Omental fat pad (tissue), 4 donors: ENCODE results near the gene ASS1. TPM values are rescaled to one million over a fixed set of nuclear protein-coding genes. Genes with fewer than 3 reads are reported as not detected.
A peak's percentile ranks its signal among the peaks of the same experiment; 100 is the strongest.

ENCODE experiments used
- ATAC-seq: fragments of 150-250 bp; one replicate; pipeline ENCODE4 v1.9.1; 2016; ENCODE audit warnings: mild to moderate bottlenecking, moderate library complexity; ENCODE audit not compliant: low FRiP score
- DNase-seq: peaks from one replicate; pipeline ENCODE4 v3.0.0-alpha.2; 2019; ENCODE audit warnings: low spot score
- CTCF ChIP-seq, 3 donors: fragments of 450-650 bp; IDR thresholded peaks; one replicate each; pipeline ENCODE4 v1.5.1; 2016 to 2017; ENCODE audit warnings: antibody characterized with exemption in 3 of 3, mild to moderate bottlenecking in 3 of 3, moderate library complexity in 2 of 3
- total RNA-seq, 4 donors: library from RNA; depleted of rRNA; stranded (reverse); fragments of >200 nt; gene quantifications; one replicate each; pipeline ENCODE4 v1.1.0, GENCODE V29; 2016

The ASS1 gene
- total RNA-seq, 4 donors from 2014 or later = 250 to 621 (median 378) TPM

DNA sequence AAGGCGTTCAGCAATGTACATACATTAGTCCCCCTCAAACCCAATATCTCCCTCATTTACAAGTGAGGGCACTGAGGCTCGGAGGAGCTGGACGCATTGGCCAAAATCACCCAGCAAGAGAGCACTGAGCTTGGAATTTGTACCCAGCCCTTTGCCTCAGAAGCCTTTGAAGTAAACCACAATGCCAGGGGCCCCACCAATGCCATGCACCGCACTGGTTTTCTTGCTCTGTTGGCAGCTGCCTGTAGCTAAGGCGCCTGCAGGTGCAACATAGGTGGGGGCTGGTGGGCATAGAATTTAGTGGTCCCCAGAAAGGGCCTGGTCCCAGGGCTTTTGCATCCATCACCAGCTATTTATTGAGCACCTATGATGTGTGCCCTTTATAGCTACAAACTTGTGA is 97.3 kb downstream of the ASS1 start:
- DNase-seq = no peak
- ATAC-seq = no peak
- no peak for TF ChIP-seq CTCF (IDR thresholded peaks at IDR 0.05)

DNA sequence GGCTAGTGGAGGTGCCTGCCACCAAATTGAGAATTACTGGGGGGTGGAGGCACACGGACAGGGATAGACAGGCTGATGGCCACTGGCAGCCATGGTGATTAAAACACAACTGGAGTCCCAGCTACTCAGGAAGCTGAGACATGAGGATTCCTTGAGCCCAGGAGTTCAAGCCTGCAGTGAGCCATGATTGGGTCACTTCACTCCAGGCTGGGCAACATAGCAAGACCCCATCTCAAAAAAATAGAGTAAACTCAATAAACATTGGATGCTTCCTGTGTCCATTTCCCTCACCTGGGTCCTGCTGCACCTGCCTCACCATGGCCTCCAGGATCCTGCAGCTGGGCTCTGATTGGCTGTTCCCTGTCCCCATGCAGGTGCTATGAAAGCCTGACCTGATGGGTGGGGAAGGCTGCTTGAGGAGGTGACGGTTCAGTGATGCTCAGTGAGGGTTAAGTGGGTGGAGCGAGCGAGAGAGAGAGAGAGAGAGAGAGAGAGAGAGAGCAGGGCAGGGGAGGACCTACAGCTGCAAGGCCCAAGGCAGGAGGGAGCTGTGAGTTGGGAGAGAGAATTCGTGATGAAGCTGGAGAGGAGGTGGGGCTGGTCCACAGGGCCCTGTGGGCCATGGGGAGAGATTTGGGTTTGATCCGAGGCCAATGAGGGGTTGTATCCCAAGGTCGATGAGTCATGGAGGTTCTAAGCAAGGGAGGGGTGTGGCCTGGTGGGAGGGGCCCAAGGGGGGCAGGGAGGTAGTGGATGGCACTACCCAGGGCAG is 97.9 kb downstream of the ASS1 start:
- DNase-seq (no peak), ATAC-seq (peak; percentile 34)
- no peak for TF ChIP-seq CTCF (IDR thresholded peaks at IDR 0.05)

DNA sequence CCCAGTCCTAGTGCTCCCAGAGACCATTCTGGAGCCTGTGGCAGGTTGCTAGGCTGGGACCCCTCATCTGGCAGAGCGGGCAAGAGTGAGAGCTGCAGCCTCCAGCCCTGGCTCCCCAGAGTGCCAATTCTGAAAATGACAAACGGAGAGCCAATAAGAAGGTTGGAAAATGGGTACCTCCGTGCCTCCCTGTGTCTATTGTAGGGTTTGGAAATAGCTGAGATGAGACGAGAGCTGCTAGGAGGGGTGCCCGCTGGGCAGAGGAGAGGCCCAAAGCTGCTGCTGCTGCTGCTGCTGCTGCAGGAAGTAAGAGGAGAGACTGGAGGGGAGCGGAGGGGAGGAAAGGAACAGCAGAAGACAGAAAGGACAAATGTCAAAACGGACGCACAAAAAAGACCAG is 98.6 kb downstream of the ASS1 start:
- no peak for DNase-seq
- ATAC-seq = peak; percentile 9
- TF ChIP-seq CTCF (IDR thresholded peaks at IDR 0.05) = no peak

- no peak for TF ChIP-seq CTCF (IDR thresholded peaks at IDR 0.05)
- no peak for DNase-seq
- no peak for ATAC-seq
Observed at GRCh38 chr9:130543859-130544258, 99.1 kb downstream of the ASS1 start.

DNA sequence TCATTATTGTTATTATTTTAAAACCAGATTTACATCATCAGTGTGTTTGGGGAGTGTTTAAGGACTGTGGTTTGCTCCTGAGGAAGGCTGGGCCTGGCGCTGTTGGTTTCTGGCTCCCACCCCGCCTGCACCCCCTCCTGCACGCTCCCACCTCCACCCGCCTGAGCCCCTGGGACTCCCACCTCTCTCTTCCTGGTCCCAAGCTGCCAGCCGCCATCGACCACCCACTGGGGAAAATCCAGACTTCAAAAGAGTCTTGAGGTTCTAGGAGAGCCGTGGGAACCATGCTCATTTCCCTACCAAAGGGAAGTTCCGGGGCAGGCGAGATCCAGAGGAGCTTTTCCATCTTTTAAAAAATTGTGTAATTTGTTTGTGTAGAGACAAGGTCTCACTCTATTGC is 99.6 kb downstream of the ASS1 start:
- DNase-seq (no peak), ATAC-seq (no peak)
- no peak for TF ChIP-seq CTCF (IDR thresholded peaks at IDR 0.05)

GRCh38 chr9:130548103-130548502 is 103.3 kb downstream of the ASS1 start:
- no peak for TF ChIP-seq CTCF (IDR thresholded peaks at IDR 0.05)
- DNase-seq (no peak), ATAC-seq (no peak)

DNA sequence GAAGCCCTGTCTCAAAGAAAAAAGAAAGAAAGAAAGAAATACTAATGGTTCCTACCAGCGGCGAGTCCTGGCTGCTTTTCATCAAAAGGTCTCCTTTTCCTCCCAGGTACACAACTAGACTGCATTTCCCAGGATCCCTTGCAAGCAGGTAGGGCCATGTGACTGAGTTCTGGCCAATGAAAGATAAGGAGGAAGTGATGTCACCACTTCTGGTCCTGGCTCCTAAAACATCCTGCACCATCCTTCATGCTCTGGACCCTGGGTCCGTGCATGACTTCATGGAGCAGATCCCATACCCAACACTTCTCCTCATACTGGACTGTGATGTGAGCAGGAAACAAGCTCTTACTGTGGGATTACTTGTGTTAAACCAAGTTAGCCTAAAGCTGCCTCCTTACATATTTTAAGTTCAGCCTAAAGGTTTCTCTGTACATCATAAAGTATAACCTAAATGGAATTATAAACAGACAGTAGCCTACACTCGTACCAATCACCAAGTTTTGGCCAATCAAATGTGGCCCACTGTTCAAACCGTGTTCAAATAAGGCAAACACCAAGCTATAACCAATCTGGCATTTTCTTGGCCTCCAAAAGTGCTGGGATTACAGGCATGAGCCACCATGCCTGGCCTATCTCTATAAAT is 104.5 kb downstream of the ASS1 start:
- no peak for ATAC-seq
- no peak for TF ChIP-seq CTCF (IDR thresholded peaks at IDR 0.05)

More for the DNA sequence above, 104.5 kb downstream of the ASS1 start:
- no peak for DNase-seq
